HG03139 (cell line): Measurements from ENCODE around the gene IP6K3.

Source experiments
- ATAC-seq: cut with Tn5 transposase; IDR thresholded peaks from one replicate; pipeline ENCODE4 v1.9.1; 2021; ENCODE audit not compliant: unreplicated experiment

Gene IP6K3

GRCh38 chr6:33725891-33726673 is 20.6 kb downstream of the IP6K3 start:
- ATAC-seq = no peak

GRCh38 chr6:33725222-33725621 is 21.5 kb downstream of the IP6K3 start:
- no peak for ATAC-seq

- no peak for ATAC-seq
Observed at GRCh38 chr6:33724102-33725023, 22.3 kb downstream of the IP6K3 start.

GRCh38 chr6:33723371-33724085 is 23.2 kb downstream of the IP6K3 start:
- ATAC-seq = no peak

GRCh38 chr6:33722103-33722623 is 24.5 kb downstream of the IP6K3 start:
- no peak for ATAC-seq

- ATAC-seq = no peak
Observed at GRCh38 chr6:33721508-33721907, 25.2 kb downstream of the IP6K3 start.

- no peak for ATAC-seq
Observed at GRCh38 chr6:33720998-33721397, 25.7 kb downstream of the IP6K3 start.

- ATAC-seq = no peak
Observed at GRCh38 chr6:33719326-33719987, 27.2 kb downstream of the IP6K3 start.

GRCh38 chr6:33718713-33719112 is 28.0 kb downstream of the IP6K3 start:
- ATAC-seq = no peak

GRCh38 chr6:33717934-33718455 is 28.7 kb downstream of the IP6K3 start:
- no peak for ATAC-seq

GRCh38 chr6:33716890-33717632 is 29.6 kb downstream of the IP6K3 start:
- ATAC-seq = no peak

- no peak for ATAC-seq
Observed at GRCh38 chr6:33716379-33716778, 30.3 kb downstream of the IP6K3 start.

- no peak for ATAC-seq
Observed at GRCh38 chr6:33714385-33715040, 32.2 kb downstream of the IP6K3 start.

GRCh38 chr6:33713786-33714185 is 32.9 kb downstream of the IP6K3 start:
- ATAC-seq = no peak

- ATAC-seq = no peak
Observed at GRCh38 chr6:33712914-33713313, 33.8 kb downstream of the IP6K3 start.

GRCh38 chr6:33711140-33712129 is 35.3 kb downstream of the IP6K3 start, which contains the start of gene UQCC2:
Gene UQCC2, minus strand, starts transcription at chr6:33711700. Its CDS starts 14 bp downstream, at chr6:33711686.
- peak; percentile 83 for ATAC-seq

- ATAC-seq = no peak
Observed at GRCh38 chr6:33710296-33711121, 36.2 kb downstream of the IP6K3 start.
